ENCODE results near the gene SETBP1. TPM values are rescaled to one million over a fixed set of nuclear protein-coding genes. Genes with fewer than 3 reads are reported as not detected.
A peak's percentile ranks its signal among the peaks of the same experiment; 100 is the strongest.

Gene SETBP1
- total RNA-seq, 1 experiment from 2014 or later, result 3.4 TPM

GRCh38 chr18:44889111-44889510, 208.4 kb downstream of the SETBP1 start:
- Histone ChIP-seq H3K9me2 (replicated peaks; ENCODE audit: insufficient read depth, low read length) (no peaks in the 10 kb centered on the region), H3K36me3 (ENCODE audit: insufficient read depth, low read length) (no peaks in the 10 kb centered on the region), H3K4me1 (ENCODE audit: low read length) (no peaks in the 10 kb centered on the region), H3K9me3 (ENCODE audit: low read length) (no peaks in the 10 kb centered on the region), H3K79me2 (ENCODE audit: low read length) (no peaks in the 10 kb centered on the region), H3K9ac (ENCODE audit: low read length) (no peak overlapping the region), H3K4me2 (ENCODE audit: low read depth, low read length, poor library complexity, severe bottlenecking) (no peak overlapping the region), H3K27me3 (ENCODE audit: low read length) (no peaks in the 10 kb centered on the region), H2AFZ (ENCODE audit: low read length) (no peak overlapping the region), H4K20me1 (ENCODE audit: insufficient read depth, low read depth, low read length) (no peaks in the 10 kb centered on the region), H3K4me3 (ENCODE audit: low read length) (no peak overlapping the region), H3K27ac (ENCODE audit: low read length) (no peak overlapping the region)
- no peak for DNase-seq

- no peaks in the 10 kb centered on the region for H3K36me3 ChIP-seq (ENCODE audit: insufficient read depth, low read length)
- no peaks in the 10 kb centered on the region for H3K4me1 ChIP-seq (ENCODE audit: low read length)
- no peaks in the 10 kb centered on the region for H3K9me2 ChIP-seq (replicated peaks; ENCODE audit: insufficient read depth, low read length)
- H4K20me1 ChIP-seq (ENCODE audit: insufficient read depth, low read depth, low read length), result no peaks in the 10 kb centered on the region
- H3K27ac ChIP-seq (ENCODE audit: low read length), result no peak overlapping the region
- no peaks in the 10 kb centered on the region for H3K27me3 ChIP-seq (ENCODE audit: low read length)
- H3K4me3 ChIP-seq (ENCODE audit: low read length), result no peak overlapping the region
- no peak overlapping the region for H3K4me2 ChIP-seq (ENCODE audit: low read depth, low read length, poor library complexity, severe bottlenecking)
- DNase-seq, result no peak
- H3K9ac ChIP-seq (ENCODE audit: low read length), result no peak overlapping the region
- H3K79me2 ChIP-seq (ENCODE audit: low read length), result no peaks in the 10 kb centered on the region
- no peak overlapping the region for H2AFZ ChIP-seq (ENCODE audit: low read length)
- no peaks in the 10 kb centered on the region for H3K9me3 ChIP-seq (ENCODE audit: low read length)
These were observed 212.5 kb downstream of the SETBP1 start for GRCh38 chr18:44893045-44893706.

- Histone ChIP-seq H3K9ac (ENCODE audit: low read length) (no peak overlapping the region), H3K27ac (ENCODE audit: low read length) (no peak overlapping the region), H3K36me3 (ENCODE audit: insufficient read depth, low read length) (no peaks in the 10 kb centered on the region), H3K4me3 (ENCODE audit: low read length) (no peak overlapping the region), H3K79me2 (ENCODE audit: low read length) (no peaks in the 10 kb centered on the region), H3K9me3 (ENCODE audit: low read length) (no peaks in the 10 kb centered on the region), H3K4me1 (ENCODE audit: low read length) (no peaks in the 10 kb centered on the region), H2AFZ (ENCODE audit: low read length) (no peak overlapping the region), H3K27me3 (ENCODE audit: low read length) (no peaks in the 10 kb centered on the region), H3K4me2 (ENCODE audit: low read depth, low read length, poor library complexity, severe bottlenecking) (no peak overlapping the region), H4K20me1 (ENCODE audit: insufficient read depth, low read depth, low read length) (no peaks in the 10 kb centered on the region), H3K9me2 (replicated peaks; ENCODE audit: insufficient read depth, low read length) (no peaks in the 10 kb centered on the region)
- no peak for DNase-seq
These were observed 213.3 kb downstream of the SETBP1 start for GRCh38 chr18:44893966-44894365.

GRCh38 chr18:44895176-44895798, 214.6 kb downstream of the SETBP1 start:
- Histone ChIP-seq H3K79me2 (ENCODE audit: low read length) (no peaks in the 10 kb centered on the region), H2AFZ (ENCODE audit: low read length) (no peak overlapping the region), H3K4me1 (ENCODE audit: low read length) (peaks cover 3% of the 10 kb centered on the region)

GRCh38 chr18:44896846-44897245, 216.2 kb downstream of the SETBP1 start:
- Histone ChIP-seq H3K4me2 (ENCODE audit: low read depth, low read length, poor library complexity, severe bottlenecking) (no peak overlapping the region), H3K79me2 (ENCODE audit: low read length) (no peaks in the 10 kb centered on the region)

More at GRCh38 chr18:44895176-44895798, 214.6 kb downstream of the SETBP1 start:
- Histone ChIP-seq H3K36me3 (ENCODE audit: insufficient read depth, low read length) (no peaks in the 10 kb centered on the region), H3K27me3 (ENCODE audit: low read length) (0 out of 2 replicates have a peak, but pooled peaks cover 4% of the 10 kb centered on the region), H3K9me3 (ENCODE audit: low read length) (no peaks in the 10 kb centered on the region), H3K9ac (ENCODE audit: low read length) (no peak overlapping the region), H3K4me3 (ENCODE audit: low read length) (no peak overlapping the region), H3K9me2 (replicated peaks; ENCODE audit: insufficient read depth, low read length) (no peaks in the 10 kb centered on the region), H3K4me2 (ENCODE audit: low read depth, low read length, poor library complexity, severe bottlenecking) (no peak overlapping the region), H3K27ac (ENCODE audit: low read length) (no peak overlapping the region), H4K20me1 (ENCODE audit: insufficient read depth, low read depth, low read length) (no peaks in the 10 kb centered on the region)
- peak; percentile 80 for DNase-seq

GRCh38 chr18:44897411-44897810, 216.7 kb downstream of the SETBP1 start:
- H3K9me2 ChIP-seq (replicated peaks; ENCODE audit: insufficient read depth, low read length), result no peaks in the 10 kb centered on the region
- H3K27ac ChIP-seq (ENCODE audit: low read length), result no peak overlapping the region
- H3K9me3 ChIP-seq (ENCODE audit: low read length), result no peaks in the 10 kb centered on the region
- H3K27me3 ChIP-seq (ENCODE audit: low read length), result 0 out of 2 replicates have a peak, but pooled peaks cover 4% of the 10 kb centered on the region
- no peak overlapping the region for H3K4me2 ChIP-seq (ENCODE audit: low read depth, low read length, poor library complexity, severe bottlenecking)
- H4K20me1 ChIP-seq (ENCODE audit: insufficient read depth, low read depth, low read length), result no peaks in the 10 kb centered on the region
- H3K4me1 ChIP-seq (ENCODE audit: low read length), result peaks cover 8% of the 10 kb centered on the region
- no peak for DNase-seq
- H2AFZ ChIP-seq (ENCODE audit: low read length), result no peak overlapping the region
- no peaks in the 10 kb centered on the region for H3K36me3 ChIP-seq (ENCODE audit: insufficient read depth, low read length)
- no peaks in the 10 kb centered on the region for H3K79me2 ChIP-seq (ENCODE audit: low read length)
- H3K9ac ChIP-seq (ENCODE audit: low read length), result no peak overlapping the region
- H3K4me3 ChIP-seq (ENCODE audit: low read length), result no peak overlapping the region

More at GRCh38 chr18:44896846-44897245, 216.2 kb downstream of the SETBP1 start:
- DNase-seq, result no peak
- Histone ChIP-seq H3K9me2 (replicated peaks; ENCODE audit: insufficient read depth, low read length) (no peaks in the 10 kb centered on the region), H3K27me3 (ENCODE audit: low read length) (0 out of 2 replicates have a peak, but pooled peaks cover 4% of the 10 kb centered on the region), H4K20me1 (ENCODE audit: insufficient read depth, low read depth, low read length) (no peaks in the 10 kb centered on the region), H2AFZ (ENCODE audit: low read length) (no peak overlapping the region), H3K9ac (ENCODE audit: low read length) (no peak overlapping the region), H3K27ac (ENCODE audit: low read length) (no peak overlapping the region), H3K36me3 (ENCODE audit: insufficient read depth, low read length) (no peaks in the 10 kb centered on the region), H3K9me3 (ENCODE audit: low read length) (no peaks in the 10 kb centered on the region), H3K4me1 (ENCODE audit: low read length) (peaks cover 8% of the 10 kb centered on the region), H3K4me3 (ENCODE audit: low read length) (no peak overlapping the region)

GRCh38 chr18:44897816-44898215, 217.1 kb downstream of the SETBP1 start:
- H3K4me1 ChIP-seq (ENCODE audit: low read length), result peaks cover 8% of the 10 kb centered on the region
- H3K4me2 ChIP-seq (ENCODE audit: low read depth, low read length, poor library complexity, severe bottlenecking), result no peak overlapping the region
- no peaks in the 10 kb centered on the region for H3K79me2 ChIP-seq (ENCODE audit: low read length)
- no peaks in the 10 kb centered on the region for H3K9me3 ChIP-seq (ENCODE audit: low read length)
- H3K4me3 ChIP-seq (ENCODE audit: low read length), result no peak overlapping the region
- no peaks in the 10 kb centered on the region for H4K20me1 ChIP-seq (ENCODE audit: insufficient read depth, low read depth, low read length)
- 0 out of 2 replicates have a peak, but pooled peaks cover 4% of the 10 kb centered on the region for H3K27me3 ChIP-seq (ENCODE audit: low read length)
- H2AFZ ChIP-seq (ENCODE audit: low read length), result no peak overlapping the region
- H3K9ac ChIP-seq (ENCODE audit: low read length), result no peak overlapping the region
- no peaks in the 10 kb centered on the region for H3K36me3 ChIP-seq (ENCODE audit: insufficient read depth, low read length)
- H3K27ac ChIP-seq (ENCODE audit: low read length), result no peak overlapping the region
- DNase-seq, result no peak
- no peaks in the 10 kb centered on the region for H3K9me2 ChIP-seq (replicated peaks; ENCODE audit: insufficient read depth, low read length)

- Histone ChIP-seq H3K9me2 (replicated peaks; ENCODE audit: insufficient read depth, low read length) (no peaks in the 10 kb centered on the region), H3K9ac (ENCODE audit: low read length) (no peak overlapping the region), H3K4me1 (ENCODE audit: low read length) (peaks cover 8% of the 10 kb centered on the region), H3K36me3 (ENCODE audit: insufficient read depth, low read length) (no peaks in the 10 kb centered on the region), H3K27me3 (ENCODE audit: low read length) (0 out of 2 replicates have a peak, but pooled peaks cover 4% of the 10 kb centered on the region), H3K4me3 (ENCODE audit: low read length) (no peak overlapping the region), H3K79me2 (ENCODE audit: low read length) (no peaks in the 10 kb centered on the region), H3K9me3 (ENCODE audit: low read length) (no peaks in the 10 kb centered on the region), H2AFZ (ENCODE audit: low read length) (no peak overlapping the region), H3K27ac (ENCODE audit: low read length) (no peak overlapping the region), H3K4me2 (ENCODE audit: low read depth, low read length, poor library complexity, severe bottlenecking) (no peak overlapping the region), H4K20me1 (ENCODE audit: insufficient read depth, low read depth, low read length) (no peaks in the 10 kb centered on the region)
- no peak for DNase-seq
These were observed 217.8 kb downstream of the SETBP1 start for GRCh38 chr18:44898498-44898897.
